NCI-H1105 treated with DMSO at 0.1 percent for 48 hours (cell line): ENCODE data around the gene ILDR2.

Source experiments
- DNase-seq: peaks from one replicate; lab custom pipeline; 2025; lab: John Stamatoyannopoulos, UW

Gene ILDR2

DNA sequence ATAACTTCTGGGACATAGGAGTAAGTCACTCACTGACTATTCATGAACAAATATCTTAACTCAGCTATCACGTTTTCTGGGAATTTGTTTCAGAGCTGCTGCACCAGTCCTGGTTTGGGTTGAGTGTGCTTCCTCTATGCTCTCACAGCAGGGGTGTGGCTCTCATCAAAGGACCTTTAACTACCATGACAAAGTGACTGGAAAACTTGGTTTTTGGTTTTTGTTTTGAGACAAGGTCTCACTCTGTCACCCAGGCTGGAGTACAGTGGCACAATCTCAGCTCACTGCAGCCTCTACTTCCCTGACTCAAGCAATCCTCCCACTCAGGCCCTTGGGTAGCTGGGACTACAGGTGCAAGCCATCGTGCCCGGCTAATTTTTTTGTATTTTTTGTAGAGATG lies 4.1 kb downstream of the ILDR2 start:
- DNase-seq: no peak

DNA sequence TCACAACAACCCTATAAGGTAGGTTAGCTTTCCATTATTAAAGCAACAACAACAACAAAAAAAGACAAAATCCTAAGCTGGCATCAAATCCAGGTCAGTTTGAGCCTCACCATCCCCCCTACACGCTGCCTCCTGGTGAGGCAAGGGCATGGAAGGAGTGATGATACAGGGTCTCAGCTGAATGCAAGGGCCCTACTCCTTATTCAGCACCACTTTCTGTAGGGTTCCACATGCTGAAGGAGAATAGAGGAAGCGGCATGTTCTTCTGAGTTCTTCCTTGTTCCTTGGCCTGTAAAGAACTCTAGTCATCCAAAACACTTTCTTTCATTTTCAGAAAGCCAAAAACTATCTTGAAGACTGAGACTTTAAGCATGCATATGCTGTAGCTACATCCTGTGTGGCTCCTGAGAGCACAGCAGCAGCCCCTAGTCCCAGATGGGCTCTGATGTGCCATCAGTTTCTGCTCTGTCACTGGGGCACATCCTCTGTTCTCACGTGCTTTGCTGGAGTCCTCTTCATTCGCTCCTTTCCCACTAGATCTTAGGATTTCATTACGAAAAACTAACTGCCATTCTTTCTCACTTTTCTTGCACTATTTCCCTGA lies 6.2 kb downstream of the ILDR2 start:
- no peak for DNase-seq

DNA sequence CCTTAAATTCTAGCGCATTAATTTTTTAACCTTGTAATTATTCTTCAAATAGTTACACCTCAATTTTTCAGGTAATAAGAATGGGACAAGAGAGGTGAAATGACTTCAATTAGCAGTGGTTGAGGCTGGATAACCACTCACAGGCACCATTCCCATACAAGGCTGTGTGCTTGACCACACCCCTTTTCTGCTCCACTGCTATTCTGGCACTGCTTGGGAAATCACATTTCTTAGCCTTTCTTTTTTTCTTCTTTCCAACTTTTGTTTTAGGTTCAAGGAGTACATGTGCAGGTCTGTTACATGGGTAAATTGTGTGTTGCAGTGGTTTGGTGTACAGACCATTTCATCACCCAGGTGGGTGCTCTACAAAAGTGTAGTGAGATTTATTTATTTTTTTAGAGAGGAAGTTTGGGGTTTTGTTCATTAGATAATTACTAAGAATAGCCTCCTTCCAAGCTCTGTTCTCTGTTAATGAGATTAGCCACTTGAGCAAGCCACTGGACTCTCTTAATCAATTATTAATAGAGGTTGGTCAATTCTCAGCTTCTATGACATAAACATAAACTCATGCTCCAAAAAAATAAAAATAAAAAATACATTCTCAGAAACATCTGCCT lies 14.4 kb downstream of the ILDR2 start:
- DNase-seq: no peak

DNA sequence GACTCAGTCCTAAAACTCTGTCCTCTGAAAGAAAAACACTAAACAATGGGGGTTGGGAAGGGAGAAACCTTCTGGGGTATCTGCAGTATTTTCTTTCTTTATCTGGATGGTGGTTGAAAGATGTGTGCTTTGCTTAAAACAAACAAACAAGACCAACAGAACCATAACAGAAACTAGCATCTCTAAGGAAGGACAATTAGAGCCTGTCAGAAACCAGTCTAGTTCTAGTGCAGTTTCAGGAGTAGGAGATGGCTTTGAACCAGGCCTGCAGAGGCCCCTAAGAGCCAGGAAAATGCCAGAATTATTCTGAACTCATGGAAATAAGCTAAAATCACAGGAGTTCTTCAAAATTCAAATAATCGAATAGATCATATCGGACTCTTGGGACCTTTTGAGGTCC lies 18.5 kb downstream of the ILDR2 start:
- no peak for DNase-seq

DNA sequence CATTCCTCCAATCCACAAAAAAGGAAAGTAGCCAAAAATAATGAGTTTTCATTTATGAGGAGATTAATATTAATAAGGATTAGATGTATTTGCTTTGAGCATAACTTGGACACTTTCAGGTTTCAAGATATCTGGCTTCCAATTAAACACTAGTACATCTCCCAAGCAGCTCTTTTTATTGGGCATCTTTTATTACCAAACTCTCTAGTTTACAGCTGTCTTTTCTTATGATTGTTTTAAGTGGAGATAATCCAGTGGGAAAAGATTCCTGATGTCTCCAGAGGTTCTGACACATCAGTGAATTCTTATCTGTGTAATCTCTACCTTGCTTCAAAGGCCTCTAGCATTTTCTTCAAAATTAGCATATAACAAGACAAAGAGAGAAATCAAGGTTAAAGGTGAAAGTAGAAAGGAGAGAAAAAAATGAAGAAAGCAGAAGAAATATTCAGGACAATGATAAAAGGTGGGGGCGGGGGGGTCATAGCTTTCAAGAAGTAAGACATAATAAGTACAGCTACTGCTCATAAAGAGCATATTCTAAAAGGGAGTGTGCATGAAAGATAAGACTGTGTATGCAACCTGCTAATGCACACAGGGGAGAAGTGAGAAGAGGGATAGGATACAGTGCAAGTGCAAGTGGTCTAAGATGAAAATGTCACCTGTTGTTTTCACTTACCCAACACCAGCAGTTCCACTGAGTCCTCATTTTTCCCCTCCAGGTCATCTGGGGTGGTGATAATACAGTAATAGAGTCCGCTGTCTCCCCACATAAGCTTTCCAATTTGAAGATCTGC lies 19.1 kb downstream of the ILDR2 start:
- no peak for DNase-seq

DNA sequence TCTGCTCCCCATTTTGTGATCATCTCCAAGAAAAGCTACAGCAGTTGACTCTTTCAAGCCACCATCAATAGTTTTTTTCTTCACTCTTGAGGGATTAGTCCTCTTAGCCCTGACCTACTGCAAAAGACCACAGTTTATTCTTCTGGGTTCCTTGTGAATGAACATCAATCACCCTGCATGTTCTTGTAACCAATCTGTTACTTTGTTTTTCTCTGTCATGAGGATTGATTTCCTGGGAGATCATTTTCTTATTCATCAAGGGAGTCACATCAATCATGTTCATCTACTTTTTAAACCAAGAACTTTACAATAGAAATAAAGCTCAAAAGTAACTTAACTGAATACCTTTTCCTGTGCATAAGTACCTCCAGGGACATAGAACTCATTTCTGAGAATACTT lies 21.8 kb downstream of the ILDR2 start:
- DNase-seq: no peak

DNA sequence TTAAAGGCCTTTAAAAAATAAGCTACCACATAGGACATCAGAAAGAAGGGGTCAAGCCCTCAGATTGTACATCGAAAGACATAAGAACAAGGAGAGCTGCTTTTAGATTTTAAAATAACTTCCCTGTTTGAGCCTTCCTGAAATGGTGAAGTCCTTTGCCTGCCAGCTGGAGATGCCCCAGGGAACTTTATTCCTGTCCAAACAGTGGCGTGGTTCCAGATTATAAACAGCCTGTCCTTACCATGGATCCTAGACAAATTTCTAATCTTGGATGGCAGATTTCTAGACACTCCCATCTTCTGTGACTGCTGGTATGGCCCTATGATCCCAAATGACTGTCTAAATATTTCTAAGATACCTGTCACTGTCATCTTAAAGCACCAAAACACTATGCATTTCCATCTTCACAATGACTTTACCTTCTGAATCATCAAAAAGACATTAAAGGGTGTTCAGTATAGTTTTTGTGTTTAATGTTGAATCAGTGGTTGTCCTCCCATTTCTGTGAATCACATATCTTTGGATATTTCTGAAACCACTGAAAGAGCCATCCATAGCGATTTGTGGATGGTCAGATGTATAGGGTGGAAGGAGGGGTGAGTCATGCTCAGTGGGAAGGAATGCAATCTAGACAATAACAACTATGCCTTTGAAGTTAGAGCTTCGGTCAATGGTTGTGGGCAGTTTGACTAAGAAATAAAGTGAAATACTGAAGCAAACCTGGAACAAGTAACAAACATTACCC lies 23.2 kb downstream of the ILDR2 start:
- no peak for DNase-seq

DNA sequence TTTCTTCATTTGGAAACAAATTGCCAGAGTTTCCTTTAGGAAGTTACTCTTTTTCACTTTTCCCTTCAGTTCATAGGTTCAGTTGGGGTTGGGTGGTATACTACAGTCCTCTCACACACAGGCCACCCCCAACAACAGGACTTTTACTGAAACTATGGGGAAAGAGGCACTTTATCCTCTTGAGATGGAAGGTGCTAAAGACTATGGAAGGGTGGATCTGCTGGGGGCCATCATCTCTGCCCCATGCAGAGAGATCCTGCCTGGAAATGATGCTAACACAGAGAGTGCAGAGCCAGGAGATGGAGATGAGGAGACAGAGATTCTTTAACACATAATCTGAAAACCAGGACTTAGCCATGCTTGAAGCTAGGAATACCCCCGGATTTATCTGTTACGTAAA lies 24.3 kb downstream of the ILDR2 start:
- no peak for DNase-seq

DNA sequence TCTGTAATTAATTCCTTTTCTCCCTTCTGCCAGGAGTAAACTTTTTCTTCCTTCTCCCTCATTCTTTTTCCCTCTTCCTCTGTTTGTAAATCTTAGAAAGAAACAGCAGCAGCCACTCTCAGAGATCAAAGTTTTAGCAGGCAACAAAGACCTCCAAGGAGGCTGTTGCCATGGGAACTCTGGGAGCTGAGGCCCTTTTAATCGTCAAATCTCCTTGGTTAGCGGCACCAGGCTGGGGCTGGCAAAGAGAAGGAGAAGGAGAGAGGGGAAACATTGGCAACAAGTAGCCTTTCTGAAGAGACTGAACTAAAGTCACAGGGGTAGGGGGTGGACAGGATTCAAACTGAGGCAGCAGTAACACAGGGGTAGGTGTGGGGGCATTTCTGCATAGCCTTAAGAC lies 25.2 kb downstream of the ILDR2 start:
- no peak for DNase-seq

DNA sequence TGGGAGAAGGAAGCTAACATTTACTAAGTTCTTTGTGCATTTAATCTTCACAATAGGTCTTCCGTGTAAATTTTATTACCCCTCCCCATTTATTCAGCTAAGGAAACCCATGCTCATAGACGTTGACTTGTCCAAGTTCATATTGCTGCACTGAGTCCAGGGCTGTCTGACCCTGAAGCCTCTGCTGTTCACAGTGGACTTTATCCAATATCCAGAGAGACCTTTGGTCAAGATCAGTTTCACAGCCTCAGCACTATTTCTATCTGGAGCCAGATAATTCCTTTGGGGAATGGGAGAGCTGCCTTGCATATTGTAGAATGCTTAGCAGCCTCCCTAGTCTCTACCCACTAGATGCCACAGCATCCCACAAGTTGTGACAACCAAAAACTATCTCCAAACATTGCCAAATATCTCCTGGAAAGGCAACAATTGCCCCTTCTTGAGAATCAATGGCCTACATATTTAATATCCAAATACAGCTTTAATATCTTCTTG lies 26.4 kb downstream of the ILDR2 start:
- DNase-seq: no peak

DNA sequence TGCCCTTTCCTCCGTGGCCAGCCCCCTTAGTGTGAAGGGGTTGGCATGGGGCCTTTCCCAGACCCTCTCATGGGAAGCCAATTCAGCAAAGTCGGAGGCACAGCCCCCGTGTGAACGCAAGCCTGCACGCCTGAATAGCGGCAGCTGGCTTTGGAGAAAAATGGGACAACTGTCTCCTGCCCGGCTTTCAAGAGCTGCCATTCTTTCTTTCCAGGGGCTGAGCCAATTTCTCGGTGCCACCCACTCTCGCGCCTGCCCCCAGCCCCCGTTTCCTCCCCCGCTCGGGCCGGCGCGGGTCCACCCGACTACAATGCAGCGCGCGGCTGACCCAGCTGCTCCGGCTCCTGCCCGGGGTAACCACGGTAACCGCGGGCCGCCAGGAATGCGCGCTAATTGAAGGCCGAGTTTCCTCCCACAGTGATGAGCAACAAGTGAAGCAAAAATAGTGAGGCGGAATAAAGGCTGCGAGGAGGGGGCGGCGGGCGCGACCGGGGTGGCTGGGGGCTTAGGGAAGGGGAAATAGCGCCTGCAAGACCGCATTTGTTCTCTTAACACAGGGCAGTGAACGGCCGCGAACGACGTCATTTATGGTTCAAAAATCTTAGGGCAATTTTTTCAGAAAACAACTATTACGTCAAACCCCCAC lies 27.8 kb downstream of the ILDR2 start:
- DNase-seq: peak; percentile 61

DNA sequence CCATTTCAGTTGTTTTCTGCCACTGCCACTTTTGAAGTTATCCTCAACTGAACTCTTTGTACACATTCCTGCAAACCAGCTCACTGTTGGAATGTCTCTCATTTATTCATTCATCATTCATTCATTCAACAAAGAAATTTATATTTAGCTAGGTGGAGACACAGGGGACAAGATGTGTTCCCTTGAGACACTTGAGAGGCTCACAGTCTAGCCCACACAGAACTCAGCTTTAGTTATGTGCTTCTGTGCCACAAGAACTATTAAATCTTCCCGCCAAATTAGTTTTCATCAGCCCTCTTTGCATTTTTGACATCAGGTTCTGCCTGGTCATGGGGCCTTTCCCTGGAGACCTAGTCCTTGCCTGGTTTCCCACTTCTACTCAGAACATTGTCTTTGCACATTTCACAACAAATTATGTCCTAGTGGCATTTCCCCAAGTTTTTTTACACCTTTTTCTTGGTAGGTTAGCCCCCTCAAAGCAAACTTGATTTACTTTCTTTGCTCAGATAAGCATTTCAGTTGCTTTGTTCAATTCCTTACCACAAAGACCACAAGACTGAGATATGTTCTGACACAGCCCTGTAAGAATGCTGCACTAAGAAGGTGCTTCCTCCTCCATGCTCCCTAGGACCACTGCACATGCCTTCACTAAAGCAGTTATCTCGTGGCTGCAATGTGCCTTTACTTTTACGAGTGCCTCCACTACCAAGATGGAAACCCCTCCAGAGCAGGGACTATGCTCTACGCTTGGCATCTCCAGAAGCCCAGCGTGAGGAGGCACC lies 31.0 kb downstream of the ILDR2 start:
- DNase-seq: no peak

DNA sequence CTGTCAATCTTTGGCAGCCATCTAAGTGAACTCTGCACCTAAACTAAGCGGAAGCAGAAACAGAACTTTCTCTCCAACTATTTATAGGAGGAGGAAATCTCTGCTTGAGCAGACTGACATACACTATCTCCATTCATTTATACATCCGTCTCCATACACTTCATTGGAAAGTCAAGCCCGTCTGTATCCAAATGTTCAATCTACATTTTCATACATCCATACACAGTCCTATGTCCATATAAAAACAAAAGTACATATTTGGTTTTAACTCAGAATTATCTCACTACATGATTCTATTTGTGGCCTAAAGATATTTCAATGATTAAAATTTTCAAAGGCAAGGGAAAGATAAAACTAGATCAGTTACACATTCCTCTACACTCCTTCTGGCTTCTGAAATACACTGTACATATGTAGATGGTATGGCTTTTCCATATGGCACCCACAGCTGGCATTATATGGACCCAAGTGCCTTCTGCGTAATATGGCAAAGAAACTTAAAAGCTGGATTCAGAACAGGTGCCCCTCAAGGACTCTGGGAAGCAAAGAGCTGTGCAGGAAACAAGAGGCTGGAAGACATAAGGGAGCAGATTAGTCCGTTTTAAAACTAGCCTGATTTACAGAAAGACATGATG lies 35.5 kb downstream of the ILDR2 start:
- no peak for DNase-seq

DNA sequence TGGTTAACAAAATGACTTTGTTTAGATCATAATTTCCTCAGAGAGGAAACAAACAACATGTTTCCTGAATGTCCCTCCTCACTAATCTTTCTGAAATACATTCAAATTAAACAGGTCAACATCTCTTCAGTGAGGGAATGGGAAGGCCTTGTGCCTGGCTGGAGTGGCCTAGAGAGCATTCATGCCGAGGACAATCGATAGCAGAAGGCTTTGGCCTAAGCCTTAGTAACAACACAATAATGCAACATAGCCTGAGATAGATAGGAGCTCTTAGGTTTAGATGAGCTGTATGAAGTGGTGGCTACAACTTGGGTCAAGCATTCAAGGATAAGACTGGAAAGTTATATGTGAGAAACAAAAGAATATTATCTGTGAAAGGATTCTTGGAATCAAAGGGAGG lies 37.4 kb downstream of the ILDR2 start:
- DNase-seq: no peak

DNA sequence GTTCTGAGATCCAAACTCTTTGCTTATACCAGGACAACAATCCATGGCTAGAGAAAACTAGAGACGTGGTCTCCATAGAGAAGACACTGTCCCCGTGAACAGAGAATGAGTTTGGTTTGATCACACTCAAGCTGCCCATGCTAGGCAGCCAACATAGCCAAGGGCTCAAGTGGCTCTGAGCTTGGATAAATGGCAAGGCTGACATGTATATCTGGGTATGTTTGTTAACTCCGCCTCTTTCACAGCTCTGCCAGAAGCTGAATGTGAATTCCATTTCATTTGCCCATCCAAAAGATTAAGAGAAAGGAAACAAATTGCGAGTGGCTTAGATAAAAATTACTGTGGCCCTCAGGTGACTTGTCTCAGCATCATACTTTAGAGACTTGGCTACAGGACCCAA lies 38.0 kb downstream of the ILDR2 start:
- no peak for DNase-seq

DNA sequence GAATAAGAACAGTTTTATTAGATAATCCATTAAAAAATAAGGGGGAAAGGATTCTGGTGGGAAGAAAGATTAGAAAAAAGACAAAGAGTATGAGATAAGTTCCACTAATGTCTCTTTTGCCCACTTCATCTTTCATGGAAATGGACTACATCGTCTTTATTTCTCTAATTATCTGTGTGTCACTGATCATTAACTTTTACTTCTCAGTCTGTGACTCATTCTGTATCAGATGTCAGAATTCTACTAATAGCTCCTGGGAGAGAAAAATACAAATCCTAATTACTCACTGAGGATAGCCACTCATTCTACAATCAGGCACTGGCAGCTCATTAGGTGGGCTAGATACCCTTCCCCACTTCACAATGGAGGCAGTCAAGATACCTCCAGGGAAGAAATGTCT lies 41.7 kb downstream of the ILDR2 start:
- no peak for DNase-seq

DNA sequence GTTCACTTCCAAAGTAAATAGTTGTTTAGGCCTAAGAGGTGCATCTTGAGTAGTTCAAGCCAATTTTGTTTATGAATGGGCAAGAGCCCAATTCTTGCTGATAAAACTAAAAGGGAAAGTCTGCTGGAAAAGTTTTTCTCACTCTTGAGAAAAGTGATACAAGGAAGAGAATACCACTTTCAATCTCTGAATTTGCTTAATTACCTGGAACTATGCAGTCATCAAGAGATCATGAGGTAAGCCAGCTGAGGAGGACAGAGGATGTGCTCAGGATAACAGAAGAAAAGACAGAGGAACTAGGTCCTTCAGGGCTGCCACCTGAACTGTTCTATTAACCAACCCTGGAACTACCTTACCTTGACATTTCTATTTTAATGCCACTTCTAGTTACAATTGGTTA lies 42.2 kb downstream of the ILDR2 start:
- no peak for DNase-seq

DNA sequence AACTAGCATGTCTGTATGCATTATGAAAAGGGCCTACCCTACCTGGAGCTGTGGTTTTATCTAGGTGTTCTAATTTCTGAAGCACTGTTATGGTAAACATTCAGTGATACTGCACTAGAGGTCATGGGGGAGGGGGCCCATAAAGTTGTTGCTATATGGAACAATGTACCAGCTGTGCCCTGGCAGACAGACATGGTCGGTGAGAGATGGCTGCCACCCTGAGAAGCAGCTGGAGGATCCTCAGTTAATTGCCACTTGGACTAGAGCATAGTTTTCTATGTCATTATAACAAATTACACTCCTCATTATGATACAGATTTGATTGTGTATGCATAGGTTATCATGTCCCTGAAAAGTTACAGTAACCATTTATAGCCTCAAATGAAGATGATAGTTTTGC lies 45.4 kb downstream of the ILDR2 start:
- peak; percentile 85 for DNase-seq

DNA sequence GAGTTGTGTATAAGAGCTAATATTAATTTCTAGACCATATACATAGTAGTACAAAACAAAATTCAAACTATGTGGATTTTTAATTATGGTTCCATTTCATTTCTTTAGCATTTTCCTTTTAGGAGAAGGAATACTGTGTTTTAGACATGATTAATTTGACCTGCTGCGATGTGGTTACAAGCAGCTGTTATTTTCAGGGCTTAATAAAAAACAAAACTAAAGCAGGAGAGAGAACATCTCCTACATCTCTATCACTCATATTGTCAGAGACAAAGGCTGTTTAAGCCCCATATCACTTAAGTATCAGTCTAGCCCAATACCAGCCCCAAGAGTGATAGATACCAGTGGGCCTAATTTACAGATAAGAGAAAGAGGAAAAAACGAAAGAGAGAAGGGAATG lies 47.6 kb downstream of the ILDR2 start:
- no peak for DNase-seq

DNA sequence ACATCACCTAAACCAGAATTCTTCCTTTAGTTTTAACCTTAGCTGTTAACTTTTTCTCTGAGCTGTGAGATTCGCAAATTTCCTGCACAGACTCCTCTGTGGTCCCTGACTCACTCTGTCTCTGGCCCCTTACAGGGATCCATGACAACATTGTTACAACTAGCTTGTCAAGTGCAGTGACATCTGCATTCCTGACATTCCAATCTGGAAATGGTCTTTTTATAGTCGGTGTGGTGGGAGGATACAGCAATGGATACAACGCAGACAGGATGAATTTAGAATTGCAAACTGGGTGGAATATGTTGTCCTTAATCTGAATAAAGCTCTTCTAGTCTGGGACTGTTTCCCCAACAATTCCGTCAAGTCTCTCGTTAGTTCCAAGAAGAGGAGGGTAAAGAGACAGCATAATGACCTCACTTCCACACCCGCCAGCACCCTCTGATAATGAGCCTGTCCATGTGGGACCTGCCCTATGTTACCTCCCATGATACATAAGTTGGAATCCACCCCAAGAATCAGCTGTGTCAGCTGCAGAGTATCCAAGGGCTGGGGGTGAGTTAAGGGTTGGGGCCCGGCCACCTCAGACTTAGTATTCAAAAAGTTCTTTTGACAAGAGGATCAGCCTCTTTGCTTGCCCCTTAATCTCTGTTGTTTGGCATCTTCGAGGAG lies 49.4 kb downstream of the ILDR2 start:
- DNase-seq: no peak
